EH (cell line): Measurements from ENCODE around the gene PWWP2B.

Experiments used
- DNase-seq: peaks from one replicate; pipeline ENCODE4 v3.0.0-alpha.2; 2015; ENCODE audit warnings: low read depth

PWWP2B gene

GRCh38 chr10:132407846-132408278 lies 10.9 kb downstream of the PWWP2B start:
- DNase-seq = peak; percentile 60

GRCh38 chr10:132408367-132408781 lies 11.4 kb downstream of the PWWP2B start:
- no peak for DNase-seq

- no peak for DNase-seq
Measured at GRCh38 chr10:132408823-132409666, 12.0 kb downstream of the PWWP2B start.

- no peak for DNase-seq
Measured at GRCh38 chr10:132409667-132410028, 12.6 kb downstream of the PWWP2B start.

GRCh38 chr10:132410056-132410778 lies 13.2 kb downstream of the PWWP2B start:
- DNase-seq = no peak

GRCh38 chr10:132410779-132411532 lies 14.0 kb downstream of the PWWP2B start:
- no peak for DNase-seq

GRCh38 chr10:132411561-132412253 lies 14.7 kb downstream of the PWWP2B start:
- peak; percentile 26 for DNase-seq

GRCh38 chr10:132412316-132413192 lies 15.6 kb downstream of the PWWP2B start:
- no peak for DNase-seq

GRCh38 chr10:132413226-132414205 lies 16.5 kb downstream of the PWWP2B start:
- no peak for DNase-seq

GRCh38 chr10:132414402-132415016 lies 17.5 kb downstream of the PWWP2B start:
- DNase-seq = peak; percentile 34

GRCh38 chr10:132415255-132415654 lies 18.3 kb downstream of the PWWP2B start:
- no peak for DNase-seq

- DNase-seq = no peak
Measured at GRCh38 chr10:132415956-132416355, 19.0 kb downstream of the PWWP2B start.

GRCh38 chr10:132416566-132417256 lies 19.7 kb downstream of the PWWP2B start:
- DNase-seq = no peak

GRCh38 chr10:132417257-132417910 lies 20.4 kb downstream of the PWWP2B start:
- no peak for DNase-seq

GRCh38 chr10:132417957-132418441 lies 21.0 kb downstream of the PWWP2B start:
- DNase-seq = no peak

- no peak for DNase-seq
Measured at GRCh38 chr10:132418527-132419416, 21.8 kb downstream of the PWWP2B start.
